Endothelial cell of hepatic sinusoid (primary cell): ENCODE data around the gene EOMES.

Source experiments
- in situ Hi-C: cut with HindIII; loops from 2 replicates; pipeline ENCODE4 v1.10.0; 2017; ENCODE audit warnings: low sequenced_read_pairs

EOMES gene

GRCh38 chr3:27723001-27723445 lies 900 bp upstream of the EOMES start:
- in situ Hi-C loops: loop anchor here (10.0 to 25.0 kb wide), 4 partner anchors 58 to 614 kb away; partner anchors contain the start of genes AZI2 and ZCWPW2

GRCh38 chr3:27720899-27721716 lies 1.0 kb downstream of the EOMES start:
- in situ Hi-C loops: loop anchor here (10.0 to 25.0 kb wide), 4 partner anchors 56 to 616 kb away; partner anchors contain the start of genes AZI2 and ZCWPW2

DNA sequence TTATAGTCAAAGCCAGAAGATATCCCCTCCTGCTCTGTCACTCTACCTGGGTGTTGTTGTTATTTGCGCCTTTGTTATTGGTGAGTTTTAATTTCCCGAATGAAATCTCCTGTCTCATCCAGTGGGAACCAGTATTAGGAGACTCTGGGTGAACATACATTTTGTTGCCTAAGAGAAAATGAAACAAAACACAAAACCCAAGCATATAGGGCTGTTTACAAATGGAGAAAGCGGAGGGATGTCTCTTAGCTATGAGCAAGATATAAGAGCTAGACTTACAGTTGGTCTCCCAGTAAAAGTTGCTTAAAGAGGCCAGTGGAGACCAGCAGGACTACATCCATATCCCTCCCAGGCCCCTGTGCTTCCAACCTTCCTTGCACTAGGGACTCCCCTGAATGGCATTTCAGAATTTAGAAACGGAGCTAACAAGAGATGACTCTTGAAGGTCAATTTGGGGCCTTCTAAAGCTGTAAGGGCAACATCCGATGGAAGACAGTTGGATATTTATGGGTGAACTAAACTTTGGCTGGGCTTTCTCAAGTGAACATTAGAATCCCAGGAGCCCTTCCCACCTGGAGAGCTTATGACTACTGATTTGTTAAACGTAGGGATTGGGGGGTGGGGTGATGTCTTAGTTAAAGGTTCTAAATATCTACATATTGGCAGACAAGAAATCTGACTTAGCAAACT lies 2.7 kb downstream of the EOMES start:
- in situ Hi-C loops: loop anchor here (10.0 to 25.0 kb wide), 4 partner anchors 55 to 618 kb away; partner anchors contain the start of genes AZI2 and ZCWPW2

DNA sequence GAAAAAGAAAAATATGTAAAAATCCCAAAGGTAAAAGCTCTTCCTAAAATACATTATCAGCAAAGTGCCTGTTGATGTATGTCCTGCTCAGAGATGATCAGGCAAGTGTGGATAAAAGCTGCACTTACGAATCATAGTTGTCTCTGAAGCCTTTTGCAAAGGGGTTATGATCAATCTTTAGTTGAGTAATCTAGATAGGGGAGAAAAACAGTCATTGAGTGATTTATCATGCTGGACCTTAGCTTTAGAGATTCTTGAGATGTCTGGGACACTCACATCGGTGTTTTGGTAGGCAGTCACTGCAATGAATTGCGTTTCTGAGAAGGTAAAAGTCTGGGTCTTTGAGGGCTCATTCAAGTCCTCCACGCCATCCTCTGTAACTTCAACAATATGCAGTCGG lies 3.7 kb downstream of the EOMES start:
- in situ Hi-C loops: loop anchor here (25.0 kb wide), 1 partner anchor 619 kb away; the partner anchor contains the start of genes AZI2 and ZCWPW2

DNA sequence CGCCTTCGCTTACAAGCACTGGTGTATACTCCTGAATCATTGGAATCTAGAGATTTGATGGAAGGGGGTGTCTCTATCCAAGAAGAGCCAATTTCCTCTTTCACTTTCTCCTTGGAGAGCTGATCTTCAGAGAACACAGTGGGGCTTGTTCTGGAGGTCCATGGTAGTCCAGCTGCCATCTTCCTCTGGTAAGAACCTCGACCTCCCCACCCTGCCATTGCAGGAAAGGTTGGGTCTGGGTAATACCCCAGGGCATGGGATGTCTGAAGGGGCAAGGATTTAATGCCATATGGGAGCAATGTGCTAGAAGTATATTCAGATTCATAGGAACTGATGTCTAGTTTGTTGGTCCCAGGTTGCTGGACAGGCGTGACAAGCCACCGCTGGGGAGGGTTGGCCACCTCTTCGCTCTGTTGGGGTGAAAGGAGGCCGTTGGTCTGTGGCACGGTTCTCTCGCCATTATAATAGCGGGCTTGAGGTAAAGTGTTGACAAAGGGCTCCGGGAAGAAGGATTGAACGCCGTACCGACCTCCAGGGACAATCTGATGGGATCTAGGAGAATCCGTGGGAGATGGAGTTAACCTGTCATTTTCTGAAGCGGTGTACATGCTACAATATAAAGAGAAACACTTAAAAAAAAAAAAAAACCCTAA lies 4.8 kb downstream of the EOMES start:
- in situ Hi-C loops: loop anchor here (25.0 kb wide), 1 partner anchor 620 kb away; the partner anchor contains the start of genes AZI2 and ZCWPW2

DNA sequence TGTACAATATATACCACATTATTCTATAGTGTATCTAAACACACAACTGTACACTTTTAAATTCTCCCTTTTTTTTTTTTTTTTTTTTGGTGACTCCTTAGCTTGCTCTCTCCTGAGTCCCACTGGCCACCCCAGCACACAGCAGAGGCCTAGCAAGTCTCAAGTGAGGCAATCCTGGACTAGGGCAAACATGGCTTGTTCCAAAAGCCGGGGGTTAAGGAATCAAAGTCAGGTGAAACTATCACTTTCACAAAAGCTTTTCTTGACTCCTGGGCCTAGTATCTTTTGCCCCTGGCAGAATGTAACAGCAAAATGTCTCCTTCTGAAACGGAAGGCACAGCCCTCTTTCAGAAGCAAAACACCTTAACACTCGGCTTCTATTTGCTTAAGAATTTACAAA lies 5.8 kb downstream of the EOMES start:
- in situ Hi-C loops: loop anchor here (25.0 kb wide), 1 partner anchor 621 kb away; the partner anchor contains the start of genes AZI2 and ZCWPW2

DNA sequence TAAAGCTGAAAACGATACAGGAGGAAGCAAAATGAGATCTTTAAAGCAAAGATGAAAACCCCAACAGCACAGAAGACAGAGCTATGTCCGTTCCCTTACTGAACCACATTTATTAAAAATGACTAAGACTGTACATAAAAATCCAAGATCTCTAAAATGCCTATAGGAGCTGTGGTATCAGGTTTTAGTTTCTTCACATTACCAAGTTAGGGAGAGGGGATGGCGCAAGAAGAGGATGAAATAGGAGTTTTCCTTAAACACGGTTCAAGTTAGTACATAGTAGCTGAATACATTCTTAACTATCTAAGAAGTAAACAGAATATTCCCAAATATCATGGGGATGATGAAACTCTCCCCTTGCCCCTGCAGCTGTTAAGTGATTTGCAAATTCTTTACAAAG lies 6.3 kb downstream of the EOMES start:
- in situ Hi-C loops: loop anchor here (25.0 kb wide), 1 partner anchor 621 kb away; the partner anchor contains the start of genes AZI2 and ZCWPW2

- in situ Hi-C loops: loop anchor here (25.0 kb wide), 1 partner anchor 622 kb away; the partner anchor contains the start of genes AZI2 and ZCWPW2
Measured at GRCh38 chr3:27715454-27715806, 6.7 kb downstream of the EOMES start.

GRCh38 chr3:27714692-27715453 lies 7.2 kb downstream of the EOMES start:
- in situ Hi-C loops: loop anchor here (25.0 kb wide), 1 partner anchor 622 kb away; the partner anchor contains the start of genes AZI2 and ZCWPW2

GRCh38 chr3:27714146-27714526 lies 8.0 kb downstream of the EOMES start:
- in situ Hi-C loops: loop anchor here (25.0 kb wide), 1 partner anchor 623 kb away; the partner anchor contains the start of genes AZI2 and ZCWPW2

GRCh38 chr3:27713435-27714145 lies 8.5 kb downstream of the EOMES start:
- in situ Hi-C loops: loop anchor here (25.0 kb wide), 1 partner anchor 624 kb away; the partner anchor contains the start of genes AZI2 and ZCWPW2

DNA sequence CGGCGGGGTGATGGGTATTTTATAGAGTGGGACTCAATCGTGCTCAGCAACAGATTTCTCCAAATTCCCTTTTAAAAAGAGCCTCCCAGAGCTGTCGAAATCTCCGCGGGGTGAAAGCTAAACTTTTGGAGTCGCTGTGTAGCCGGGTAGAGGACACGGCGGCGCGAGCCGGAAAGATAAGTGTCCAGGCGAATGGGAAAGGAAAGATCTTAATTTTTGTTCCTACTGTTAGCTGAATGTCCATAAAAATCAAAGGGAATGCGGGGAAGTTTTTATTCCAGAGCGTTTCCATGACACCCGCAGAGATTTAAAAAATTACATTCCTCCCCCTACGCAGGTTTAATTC lies 9.1 kb downstream of the EOMES start:
- in situ Hi-C loops: loop anchor here (25.0 kb wide), 1 partner anchor 624 kb away; the partner anchor contains the start of genes AZI2 and ZCWPW2

GRCh38 chr3:27712136-27713077 lies 9.7 kb downstream of the EOMES start:
- in situ Hi-C loops: loop anchor here (25.0 kb wide), 1 partner anchor 625 kb away; the partner anchor contains the start of genes AZI2 and ZCWPW2

- in situ Hi-C loops: loop anchor here (25.0 kb wide), 1 partner anchor 629 kb away; the partner anchor contains the start of genes AZI2 and ZCWPW2
Measured at GRCh38 chr3:27708250-27708649, 13.9 kb downstream of the EOMES start.

- in situ Hi-C loops: no loop called here
Measured at GRCh38 chr3:27699067-27699466, 23.1 kb downstream of the EOMES start.

DNA sequence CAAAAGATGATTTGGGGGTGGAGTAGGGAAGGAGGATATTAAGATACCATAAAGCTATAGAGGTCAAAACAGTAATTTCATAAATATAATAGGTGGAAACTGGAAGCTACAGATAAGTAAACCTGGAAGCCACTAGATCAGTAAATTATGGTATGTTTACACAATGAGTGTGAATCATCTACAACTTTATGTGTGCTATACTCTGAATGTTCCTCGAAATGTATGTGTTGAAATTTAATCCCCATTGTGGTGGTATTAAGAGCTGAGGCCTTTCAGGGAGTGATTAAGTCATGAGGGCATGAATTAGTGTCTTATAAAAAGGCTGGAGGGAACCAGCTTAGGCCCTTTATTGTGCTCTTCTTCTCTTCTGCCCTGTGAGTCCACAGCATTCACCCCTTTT lies 25.2 kb downstream of the EOMES start:
- in situ Hi-C loops: no loop called here

GRCh38 chr3:27695636-27696035 lies 26.5 kb downstream of the EOMES start:
- in situ Hi-C loops: no loop called here

DNA sequence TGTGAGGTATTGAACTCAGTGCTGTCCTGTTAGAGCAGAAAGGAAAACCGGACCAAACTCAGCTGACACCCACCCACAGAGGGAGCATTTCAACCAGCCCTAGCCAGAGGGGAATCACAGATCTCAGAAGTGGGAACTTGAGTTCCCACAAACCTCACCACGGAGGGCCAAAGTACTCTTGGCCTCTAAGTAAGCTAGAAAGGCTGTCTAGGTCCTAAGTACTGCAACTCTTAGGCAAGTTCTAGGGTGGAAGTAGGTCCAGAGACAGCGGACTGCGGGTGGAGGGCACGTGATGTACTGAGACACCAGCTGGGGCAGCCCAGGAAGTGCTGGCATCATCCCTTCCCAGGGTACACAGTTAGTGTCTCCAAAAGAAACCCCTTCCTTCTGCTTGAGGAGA lies 34.1 kb downstream of the EOMES start:
- in situ Hi-C loops: no loop called here
